ENCODE data around the gene FRS2.
A peak's percentile ranks its signal among the peaks of the same experiment; 100 is the strongest.

Gene FRS2

GRCh38 chr12:69527506-69528272, 57.5 kb downstream of the FRS2 start:
- no peak for DNase-seq

- no peak for DNase-seq
These were observed 58.8 kb downstream of the FRS2 start for GRCh38 chr12:69529021-69529420.

GRCh38 chr12:69533844-69534243, 63.7 kb downstream of the FRS2 start:
- DNase-seq, result no peak

- DNase-seq, result peak; percentile 24
These were observed 64.2 kb downstream of the FRS2 start for GRCh38 chr12:69534389-69534822.

- no peak for DNase-seq
These were observed 70.8 kb downstream of the FRS2 start for GRCh38 chr12:69540987-69541386.

GRCh38 chr12:69544087-69544486, 73.9 kb downstream of the FRS2 start:
- no peak for DNase-seq

GRCh38 chr12:69545081-69545480, 74.9 kb downstream of the FRS2 start:
- DNase-seq, result no peak

GRCh38 chr12:69546693-69547438, 76.7 kb downstream of the FRS2 start:
- no peak for DNase-seq

- DNase-seq, result no peak
These were observed 78.5 kb downstream of the FRS2 start for GRCh38 chr12:69548687-69549086.

GRCh38 chr12:69550569-69551350, 80.6 kb downstream of the FRS2 start:
- no peak for DNase-seq

GRCh38 chr12:69553628-69554248, 83.5 kb downstream of the FRS2 start:
- no peak for DNase-seq

GRCh38 chr12:69555461-69555860, 85.3 kb downstream of the FRS2 start:
- DNase-seq, result no peak

- no peak for DNase-seq
These were observed 86.2 kb downstream of the FRS2 start for GRCh38 chr12:69556383-69556782.

- no peak for DNase-seq
These were observed 93.1 kb downstream of the FRS2 start for GRCh38 chr12:69563166-69563762.

- no peak for DNase-seq
These were observed 96.4 kb downstream of the FRS2 start for GRCh38 chr12:69566603-69567002.

GRCh38 chr12:69569236-69569635, 99.0 kb downstream of the FRS2 start:
- no peak for DNase-seq

GRCh38 chr12:69570000-69570516, 99.9 kb downstream of the FRS2 start:
- no peak for DNase-seq

- no peak for DNase-seq
These were observed 100.6 kb downstream of the FRS2 start for GRCh38 chr12:69570545-69571399.

GRCh38 chr12:69575346-69575745, 105.2 kb downstream of the FRS2 start:
- DNase-seq, result no peak

GRCh38 chr12:69578283-69578682, 108.1 kb downstream of the FRS2 start:
- no peak for DNase-seq

GRCh38 chr12:69579029-69579428, 108.8 kb downstream of the FRS2 start:
- DNase-seq, result no peak
